Measurements from ENCODE around the gene ZPLD1. TPM values are rescaled to one million over a fixed set of nuclear protein-coding genes. Genes with fewer than 3 reads are reported as not detected.

The ZPLD1 gene
- total RNA-seq, 4 donors from 2014 or later: not detected

- Histone ChIP-seq H3K4me3 (no peak overlapping the region), H3K27me3 (no peaks in the 10 kb centered on the region), H3K4me1 (no peaks in the 10 kb centered on the region), H3K27ac (no peak overlapping the region), H3K9me3 (no peaks in the 10 kb centered on the region), H3K36me3 (no peaks in the 10 kb centered on the region)
- TF ChIP-seq POLR2A (IDR thresholded peaks at IDR 0.05) (no peak), CTCF (IDR thresholded peaks at IDR 0.05) (no peak)
- 55 to 61% methylated on average over 3 of the region's 3 CpGs for WGBS, 2 donors
- intact Hi-C loops (cut with DNase I): no loop called here
- no peak for DNase-seq
Measured at GRCh38 chr3:102447272-102447671, 12.5 kb downstream of the ZPLD1 start.

- Histone ChIP-seq H3K4me1 (no peaks in the 10 kb centered on the region), H3K9me3 (no peaks in the 10 kb centered on the region), H3K4me3 (no peak overlapping the region), H3K27ac (no peak overlapping the region), H3K36me3 (no peaks in the 10 kb centered on the region), H3K27me3 (no peaks in the 10 kb centered on the region)
- no peak for DNase-seq
- TF ChIP-seq CTCF (IDR thresholded peaks at IDR 0.05) (no peak), POLR2A (IDR thresholded peaks at IDR 0.05) (no peak)
- 57 to 65% methylated on average over 3 of the region's 3 CpGs for WGBS, 2 donors
- intact Hi-C loops (cut with DNase I): no loop called here
Measured at GRCh38 chr3:102449341-102449740, 14.5 kb downstream of the ZPLD1 start.

GRCh38 chr3:102449930-102450329, 15.1 kb downstream of the ZPLD1 start:
- 73 to 82% methylated on average over 3 of the region's 3 CpGs for WGBS, 2 donors
- H3K4me3 ChIP-seq: no peak overlapping the region
- H3K27me3 ChIP-seq: no peaks in the 10 kb centered on the region
- TF ChIP-seq POLR2A (IDR thresholded peaks at IDR 0.05): no peak
- TF ChIP-seq CTCF (IDR thresholded peaks at IDR 0.05): no peak
- no peaks in the 10 kb centered on the region for H3K4me1 ChIP-seq
- H3K9me3 ChIP-seq: no peaks in the 10 kb centered on the region
- DNase-seq: no peak
- no peak overlapping the region for H3K27ac ChIP-seq
- no peaks in the 10 kb centered on the region for H3K36me3 ChIP-seq
- intact Hi-C loops (cut with DNase I): no loop called here

- H3K4me1 ChIP-seq: no peaks in the 10 kb centered on the region
- no peak for DNase-seq
- TF ChIP-seq POLR2A (IDR thresholded peaks at IDR 0.05) (no peak), CTCF (IDR thresholded peaks at IDR 0.05) (no peak)
- no peaks in the 10 kb centered on the region for H3K36me3 ChIP-seq
- H3K27me3 ChIP-seq: no peaks in the 10 kb centered on the region
- H3K4me3 ChIP-seq: no peak overlapping the region
- no peaks in the 10 kb centered on the region for H3K9me3 ChIP-seq
- intact Hi-C loops (cut with DNase I): no loop called here
- 79 to 83% methylated on average over 3 of the region's 3 CpGs for WGBS, 2 donors
- H3K27ac ChIP-seq: no peak overlapping the region
Measured at GRCh38 chr3:102450976-102451375, 16.2 kb downstream of the ZPLD1 start.

- Histone ChIP-seq H3K4me1 (no peaks in the 10 kb centered on the region), H3K9me3 (no peaks in the 10 kb centered on the region), H3K4me3 (no peak overlapping the region), H3K27me3 (no peaks in the 10 kb centered on the region), H3K27ac (no peak overlapping the region), H3K36me3 (no peaks in the 10 kb centered on the region)
- 28 to 43% methylated on average over 1 of the region's 1 CpG for WGBS, 2 donors
- intact Hi-C loops (cut with DNase I): no loop called here
- DNase-seq: no peak
- TF ChIP-seq POLR2A (IDR thresholded peaks at IDR 0.05) (no peak), CTCF (IDR thresholded peaks at IDR 0.05) (no peak)
Measured at GRCh38 chr3:102451543-102451942, 16.7 kb downstream of the ZPLD1 start.

Data from esophagus squamous epithelium (tissue), 5 donors.